Activated T-helper 2 cell treated with anti-CD3 and anti-CD28 coated beads, Interferon-gamma antibody, Interleukin-2, Interleukin-4, amounts not matched to agents 10 μg/mL and 5 μg/mL and 100 μg/mL, durations not matched to agents 14 hours and 24 hours and 36 hours (primary cell): ENCODE data around the gene LRP1. TPM values are rescaled to one million over a fixed set of nuclear protein-coding genes. Genes with fewer than 3 reads are reported as not detected.
A peak's percentile ranks its signal among the peaks of the same experiment; 100 is the strongest.

ENCODE experiments used
- DNase-seq: peaks from one replicate; pipeline ENCODE4 v3.0.0; 2021; ENCODE audit warnings: low spot score
- H3K27ac Mint-ChIP-seq: one replicate; pipeline ENCODE4 v1.8.0; 2021; ENCODE audit warnings: mixed read lengths
- H3K27me3 Mint-ChIP-seq: one replicate; pipeline ENCODE4 v1.8.0; 2021; ENCODE audit warnings: low read depth, mixed read lengths
- H3K36me3 Mint-ChIP-seq: one replicate; pipeline ENCODE4 v1.8.0; 2021; ENCODE audit warnings: low read depth, mixed read lengths
- H3K4me1 Mint-ChIP-seq: one replicate; pipeline ENCODE4 v1.8.0; 2021; ENCODE audit warnings: low read depth, mixed read lengths
- H3K4me3 Mint-ChIP-seq: one replicate; pipeline ENCODE4 v1.8.0; 2021; ENCODE audit warnings: low read depth, mild to moderate bottlenecking, moderate library complexity, mixed read lengths
- H3K9me3 Mint-ChIP-seq: one replicate; pipeline ENCODE4 v1.8.0; 2021; ENCODE audit warnings: mixed read lengths
- intact Hi-C: fragments of 100-400 bp; cut with micrococcal nuclease; formaldehyde crosslinking; loops from one replicate; pipeline ENCODE4 v1.15.1; 2023
- total RNA-seq: library from RNA; stranded (reverse); gene quantifications from 2 replicates; pipeline ENCODE4 v1.2.3, GENCODE V29; 2022

The LRP1 gene
- total RNA-seq, 1 donor from 2014 or later = 2.1 TPM

DNA sequence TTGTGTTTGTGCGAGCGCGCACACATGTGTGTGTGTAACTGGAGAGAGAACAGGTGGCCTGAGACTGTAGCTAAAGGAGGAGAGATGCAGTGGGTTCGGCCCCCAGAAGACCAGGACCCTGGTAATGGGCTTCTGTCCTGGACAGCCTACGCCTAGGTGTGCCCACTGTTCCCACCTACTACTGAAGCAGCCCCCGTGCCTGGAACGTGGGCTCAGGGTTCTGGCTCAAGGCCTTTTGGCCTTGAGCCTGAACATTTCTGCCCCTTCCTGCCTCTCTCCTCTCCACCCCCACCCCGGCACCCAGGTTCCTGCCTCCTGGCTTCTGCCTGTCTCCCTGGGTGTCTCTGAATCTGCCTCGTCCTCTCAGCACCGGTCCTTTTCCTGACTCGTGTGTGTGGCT, 86.8 kb downstream of the LRP1 start:
- Mint-ChIP-seq H3K27me3 (peaks cover 56% of the 10 kb centered on the region), H3K27ac (no peak overlapping the region), H3K36me3 (no peaks in the 10 kb centered on the region), H3K4me1 (peaks cover 30% of the 10 kb centered on the region), H3K4me3 (no peak overlapping the region), H3K9me3 (no peaks in the 10 kb centered on the region)
- intact Hi-C loops = no loop called here
- DNase-seq = no peak

DNA sequence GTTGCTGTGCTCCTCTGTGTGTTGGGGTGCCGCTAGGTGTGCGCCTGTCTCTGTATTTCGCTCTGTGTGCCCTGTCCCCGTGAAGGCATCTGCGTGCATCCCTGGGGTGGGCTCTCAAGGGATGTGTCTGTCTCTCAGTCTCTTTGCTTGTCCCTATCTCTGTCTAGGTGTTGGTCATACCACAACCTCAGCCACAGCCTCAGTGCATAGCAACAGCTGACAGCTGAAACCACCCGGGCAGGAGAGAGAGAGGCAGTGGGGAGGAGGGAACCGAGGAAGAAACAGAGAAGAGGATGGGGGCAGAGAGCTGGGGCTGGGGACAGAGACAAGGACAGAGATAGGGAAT, 87.4 kb downstream of the LRP1 start:
- Mint-ChIP-seq H3K4me3 (peak overlapping the region; percentile 73), H3K36me3 (no peaks in the 10 kb centered on the region), H3K9me3 (no peaks in the 10 kb centered on the region), H3K27ac (no peak overlapping the region), H3K27me3 (peaks cover 58% of the 10 kb centered on the region), H3K4me1 (peaks cover 32% of the 10 kb centered on the region)
- intact Hi-C loops = no loop called here
- DNase-seq = peak; percentile 49

DNA sequence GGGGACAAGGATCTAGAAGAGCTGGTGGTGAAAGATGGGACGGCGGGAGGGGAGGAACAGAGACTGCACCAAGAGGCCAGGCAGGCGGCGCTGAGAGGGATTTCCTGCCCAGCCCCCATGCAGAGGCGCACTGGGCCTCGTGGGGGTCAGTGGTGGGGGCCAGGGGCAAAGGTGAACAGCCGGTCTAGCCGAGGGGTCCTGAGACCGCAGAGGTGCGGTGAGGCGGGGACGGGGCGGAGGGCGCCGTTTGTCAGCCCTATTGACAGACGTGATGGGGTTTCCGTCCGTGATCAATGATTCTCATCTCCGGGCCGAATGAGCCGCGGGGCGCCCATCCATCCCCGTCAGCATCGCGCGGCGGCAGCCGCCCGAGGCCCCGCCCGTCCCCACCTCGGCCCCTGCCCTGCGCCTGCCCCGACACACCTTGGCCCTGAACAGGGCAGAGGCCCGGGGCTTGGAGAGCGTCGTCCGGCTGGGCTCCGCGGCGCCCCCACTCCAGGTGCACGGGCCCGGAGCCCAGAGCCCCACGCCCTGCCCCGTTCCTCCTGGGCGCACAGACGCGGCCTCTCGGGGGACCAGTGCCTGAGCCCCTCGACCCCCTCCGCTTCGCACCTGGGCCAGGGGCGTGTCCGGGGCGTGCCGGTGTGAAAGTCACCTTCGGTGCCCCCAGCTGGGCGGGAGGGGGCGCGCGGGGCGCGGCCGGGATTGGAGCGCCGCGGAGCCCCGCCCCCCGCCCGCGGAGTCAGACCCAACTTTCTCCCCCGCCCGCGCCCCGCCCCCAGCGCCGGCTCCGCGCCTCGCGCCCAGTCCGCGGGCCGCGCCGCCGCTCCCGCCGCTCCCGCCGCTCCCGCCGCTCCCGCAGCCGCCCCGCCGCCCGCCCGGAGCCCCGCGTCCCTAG, 88.0 kb downstream of the LRP1 start, which contains the start of gene NXPH4:
Gene NXPH4, plus strand, starts transcription at position 781 of the 898 bp plus-strand sequence. CDS start 176 bp downstream, outside the sequence.
- peaks cover 35% of the 10 kb centered on the region for H3K4me1 Mint-ChIP-seq
- H3K27me3 Mint-ChIP-seq = peaks cover 65% of the 10 kb centered on the region
- H3K4me3 Mint-ChIP-seq = peak within 1 kb of the TSS; percentile 78
- H3K9me3 Mint-ChIP-seq = no peaks in the 10 kb centered on the region
- intact Hi-C loops = no loop called here
- H3K27ac Mint-ChIP-seq = peak within 1 kb of the TSS; percentile 15
- no peaks in the 10 kb centered on the region for H3K36me3 Mint-ChIP-seq
- peak; percentile 42 for DNase-seq

DNA sequence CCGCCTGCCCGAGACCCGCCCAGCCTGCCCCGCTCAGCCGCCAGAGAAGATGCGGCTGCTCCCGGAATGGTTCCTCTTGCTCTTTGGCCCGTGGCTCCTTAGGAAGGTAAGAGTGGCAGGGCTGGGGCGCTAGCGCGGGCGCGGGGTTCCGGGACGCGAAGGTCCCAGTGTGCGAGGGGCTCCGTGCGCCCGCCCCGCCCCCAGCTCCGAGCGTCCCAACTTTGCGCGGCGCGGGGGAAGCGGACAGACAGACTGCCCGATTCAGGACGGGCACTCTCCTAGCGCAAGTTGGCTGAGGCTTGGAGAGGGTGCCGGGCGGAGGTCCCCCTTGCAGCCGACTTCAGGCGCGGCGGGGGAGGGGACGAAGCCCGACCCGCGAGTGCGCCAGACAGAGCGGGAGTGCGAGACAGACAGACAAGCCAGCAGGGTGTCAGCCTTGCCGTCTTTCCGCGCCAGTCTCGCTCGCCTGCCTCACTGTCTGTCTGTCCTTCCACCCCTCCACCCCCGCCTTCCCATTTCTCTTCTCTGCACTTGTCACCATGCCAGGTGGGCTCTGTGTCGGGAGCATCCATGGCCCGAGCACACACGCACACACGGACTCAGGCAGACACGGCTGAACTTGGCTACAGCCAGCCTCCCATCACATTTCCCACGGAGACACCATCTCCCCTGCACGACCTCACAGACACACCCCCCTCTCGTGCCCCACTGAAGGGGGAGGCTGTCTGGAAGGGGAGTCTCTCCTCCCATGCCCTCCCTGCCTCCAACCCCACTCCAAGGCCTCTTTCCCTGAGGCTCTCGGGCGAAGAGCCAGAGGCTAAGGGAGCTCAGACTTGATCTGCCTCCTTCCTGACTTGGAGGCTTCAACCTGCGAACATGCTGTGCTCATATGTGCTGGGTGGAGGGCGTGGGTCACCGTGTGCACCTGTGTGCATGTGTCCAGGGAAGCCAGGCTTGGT, 88.9 kb downstream of the LRP1 start:
- no peaks in the 10 kb centered on the region for H3K9me3 Mint-ChIP-seq
- no peak for DNase-seq
- H3K27me3 Mint-ChIP-seq = peaks cover 73% of the 10 kb centered on the region
- peak overlapping the region; percentile 78 for H3K4me3 Mint-ChIP-seq
- peak overlapping the region; percentile 15 for H3K27ac Mint-ChIP-seq
- intact Hi-C loops = loop anchor here (1.0 kb wide), 1 partner anchor 8 kb away; no protein-coding TSS in a partner anchor
- H3K4me1 Mint-ChIP-seq = peaks cover 41% of the 10 kb centered on the region
- no peaks in the 10 kb centered on the region for H3K36me3 Mint-ChIP-seq

DNA sequence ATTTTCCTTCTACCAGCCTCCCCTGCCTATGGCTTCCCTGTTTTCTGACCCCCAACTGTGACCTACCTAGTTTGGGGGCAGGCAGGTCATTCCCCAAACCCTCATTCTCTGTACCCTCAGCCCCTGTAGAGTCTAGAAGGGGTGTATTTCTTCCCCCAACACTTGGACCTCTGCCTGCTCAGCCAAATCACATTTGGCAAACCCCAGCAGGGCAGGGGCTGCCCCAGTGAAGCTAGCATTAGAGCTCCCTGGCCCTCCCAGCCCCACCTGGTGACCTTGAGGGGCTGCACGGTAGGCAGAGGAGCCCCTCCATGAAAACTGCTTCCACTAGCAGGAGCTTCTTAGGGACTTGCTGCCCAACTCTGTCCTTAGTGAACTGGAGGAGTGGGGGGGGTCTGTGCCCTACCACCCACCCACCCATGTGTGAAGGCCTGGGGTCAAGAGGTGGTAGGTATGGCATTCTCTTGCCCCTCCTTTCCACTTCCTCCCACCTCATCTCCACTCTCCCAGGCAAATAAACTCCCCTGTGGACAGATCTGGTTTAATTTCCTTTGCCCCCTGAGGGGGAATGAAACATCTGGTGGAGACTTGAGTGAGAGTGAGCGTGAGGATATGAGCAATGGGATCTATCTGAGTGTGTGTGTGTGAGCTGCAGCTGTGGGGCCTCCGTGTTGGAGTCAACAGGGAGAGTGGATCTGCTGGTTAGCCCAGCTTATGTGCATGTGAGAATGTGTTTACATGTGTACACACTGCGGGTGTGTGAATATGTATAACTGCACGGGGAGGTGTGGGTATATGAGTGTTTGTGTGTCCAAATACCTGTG, 90.0 kb downstream of the LRP1 start:
- intact Hi-C loops = no loop called here
- Mint-ChIP-seq H3K27ac (no peak overlapping the region), H3K9me3 (no peaks in the 10 kb centered on the region), H3K4me1 (peaks cover 48% of the 10 kb centered on the region), H3K36me3 (no peaks in the 10 kb centered on the region), H3K4me3 (peak overlapping the region; percentile 6), H3K27me3 (peaks cover 83% of the 10 kb centered on the region)
- DNase-seq = no peak

DNA sequence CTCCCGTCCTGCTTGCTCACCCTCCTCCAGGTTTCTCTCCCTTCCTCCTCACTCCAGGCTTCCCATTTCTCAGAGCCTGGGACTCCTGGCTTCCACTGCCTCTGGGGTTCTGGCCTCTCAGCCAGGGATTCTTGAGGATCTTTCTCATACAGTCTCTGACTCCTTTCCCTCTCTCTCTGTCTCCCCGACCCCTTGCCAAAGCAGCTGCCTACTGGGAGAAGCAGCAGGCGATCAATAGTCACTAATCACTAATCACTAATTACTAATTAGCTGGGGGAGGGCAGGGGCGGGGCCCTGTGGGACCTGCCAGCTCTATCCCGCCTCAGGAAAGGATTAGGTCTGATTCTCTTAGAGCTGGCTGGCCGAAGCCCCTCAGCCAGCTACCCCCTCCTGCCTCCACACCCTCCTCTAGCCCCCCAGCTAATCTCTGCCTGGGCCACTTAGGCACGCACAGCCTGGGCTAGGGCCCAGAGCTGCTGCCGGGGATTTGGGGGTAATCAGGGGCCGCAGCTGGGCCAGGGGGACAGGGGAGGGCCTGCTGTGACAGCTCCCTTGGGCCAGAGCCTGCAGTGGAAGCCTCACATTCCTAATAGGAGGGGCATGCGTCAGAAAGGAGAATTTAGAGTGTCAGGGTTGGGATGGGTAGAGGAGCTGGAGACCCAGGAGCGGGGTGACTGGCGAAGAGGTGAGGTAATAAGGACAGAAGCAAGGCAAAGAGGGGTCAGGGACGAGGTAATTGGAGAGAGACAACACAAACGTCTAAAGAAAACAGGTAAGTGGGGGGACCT, 91.1 kb downstream of the LRP1 start:
- intact Hi-C loops = no loop called here
- Mint-ChIP-seq H3K9me3 (no peaks in the 10 kb centered on the region), H3K27me3 (peaks cover 82% of the 10 kb centered on the region), H3K27ac (no peak overlapping the region), H3K36me3 (no peaks in the 10 kb centered on the region), H3K4me3 (no peak overlapping the region), H3K4me1 (peaks cover 41% of the 10 kb centered on the region)
- DNase-seq = no peak

DNA sequence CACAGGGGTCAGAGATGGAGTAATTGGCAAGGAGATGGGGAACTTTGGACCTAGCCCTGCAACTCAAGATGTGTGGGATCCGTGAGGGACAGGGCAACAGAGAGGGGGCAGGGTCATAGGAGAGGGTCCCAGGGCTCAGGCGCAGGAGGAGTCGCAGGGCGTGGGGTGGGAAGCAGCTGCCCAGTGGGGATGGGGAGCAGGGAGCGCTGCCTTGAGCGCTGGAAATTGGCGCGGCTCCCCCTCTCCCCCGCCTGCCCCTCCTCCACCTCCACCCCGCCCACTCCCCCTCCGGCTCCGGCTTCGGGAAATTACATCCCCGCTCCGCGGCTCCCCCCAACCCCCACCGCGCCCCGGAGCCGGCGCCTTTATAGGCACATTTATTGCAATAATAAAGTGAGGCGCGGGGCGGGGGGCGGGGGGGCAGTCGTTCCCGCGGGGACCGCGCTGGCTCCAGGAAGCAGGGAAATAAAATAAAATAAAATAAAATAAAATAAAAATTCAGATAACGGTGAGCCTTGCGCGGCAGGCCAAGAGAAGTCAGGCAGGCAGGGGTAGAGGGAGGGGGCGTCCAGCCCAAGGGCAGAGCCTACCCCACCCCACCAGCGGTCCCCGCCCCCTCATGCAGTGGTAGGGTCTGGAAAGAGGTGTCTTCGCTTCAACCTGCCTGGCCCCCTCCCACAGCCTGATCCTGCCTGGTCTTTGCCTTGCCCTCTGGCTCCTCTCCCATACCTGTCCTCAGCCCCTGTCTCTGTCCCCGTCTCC, 91.9 kb downstream of the LRP1 start:
- Mint-ChIP-seq H3K4me3 (no peak overlapping the region), H3K27ac (no peak overlapping the region), H3K27me3 (peaks cover 77% of the 10 kb centered on the region), H3K9me3 (no peaks in the 10 kb centered on the region), H3K4me1 (peaks cover 36% of the 10 kb centered on the region), H3K36me3 (no peaks in the 10 kb centered on the region)
- no peak for DNase-seq
- intact Hi-C loops = no loop called here

DNA sequence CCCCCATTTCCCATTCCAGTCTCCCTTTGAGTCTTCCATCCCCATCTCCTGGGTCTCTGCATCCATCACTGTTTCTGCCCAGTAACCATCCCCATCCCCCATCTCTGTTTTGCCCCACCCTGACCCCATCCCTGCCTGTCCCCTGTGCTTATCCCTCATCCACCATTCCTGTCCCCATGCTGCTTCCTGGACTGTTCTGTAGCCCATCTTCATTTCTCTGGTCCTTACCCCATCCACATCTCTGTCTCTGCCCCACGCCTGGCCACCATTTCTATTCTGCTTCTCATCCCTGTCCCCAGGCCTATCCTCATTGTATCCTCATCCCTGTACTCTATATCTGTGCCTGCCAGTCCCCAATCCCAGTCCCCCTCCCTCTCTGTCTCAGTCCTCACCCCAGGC, 92.5 kb downstream of the LRP1 start:
- Mint-ChIP-seq H3K27ac (no peak overlapping the region), H3K4me1 (peaks cover 35% of the 10 kb centered on the region), H3K27me3 (peaks cover 75% of the 10 kb centered on the region), H3K9me3 (no peaks in the 10 kb centered on the region), H3K36me3 (no peaks in the 10 kb centered on the region), H3K4me3 (no peak overlapping the region)
- intact Hi-C loops = no loop called here
- DNase-seq = no peak

DNA sequence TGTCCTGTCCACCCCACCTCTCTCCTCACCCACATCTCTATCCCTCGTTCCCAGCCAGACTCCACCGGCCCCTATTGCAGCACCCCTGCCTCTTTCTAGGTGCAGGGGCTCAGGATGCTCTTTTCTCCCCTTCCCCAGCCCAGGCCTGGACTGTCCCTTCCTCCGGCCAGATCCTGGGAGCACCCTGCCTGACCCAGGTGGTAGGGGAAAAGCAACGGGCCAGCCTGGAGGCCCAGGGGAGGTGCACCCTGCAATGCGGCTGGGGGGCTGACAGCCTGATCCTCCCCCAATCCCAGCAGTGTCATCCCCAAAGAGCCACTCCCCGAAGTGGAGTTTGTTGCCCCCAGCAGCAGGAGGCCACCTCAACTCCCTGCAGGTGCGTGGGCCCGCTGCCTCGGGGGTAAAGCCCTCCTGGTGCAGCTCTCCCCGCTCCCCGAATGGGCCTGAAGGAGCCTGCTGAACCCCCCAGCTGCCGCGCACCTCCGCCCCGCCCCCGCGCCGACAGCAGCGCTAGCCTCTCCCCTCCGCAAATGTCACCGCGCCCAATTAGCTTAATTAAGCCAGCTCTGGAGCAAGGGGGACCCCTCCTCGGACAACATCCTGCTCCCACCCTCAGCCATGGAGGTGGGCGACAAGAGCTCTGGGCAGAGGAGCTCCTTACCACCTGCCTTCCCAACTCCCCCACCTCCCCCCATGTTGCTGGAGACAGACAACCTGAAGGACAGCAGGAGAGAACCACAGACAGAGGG, 93.1 kb downstream of the LRP1 start:
- Mint-ChIP-seq H3K4me1 (peaks cover 36% of the 10 kb centered on the region), H3K27ac (no peak overlapping the region), H3K4me3 (no peak overlapping the region), H3K27me3 (peaks cover 74% of the 10 kb centered on the region), H3K36me3 (no peaks in the 10 kb centered on the region), H3K9me3 (no peaks in the 10 kb centered on the region)
- DNase-seq = no peak
- intact Hi-C loops = no loop called here

DNA sequence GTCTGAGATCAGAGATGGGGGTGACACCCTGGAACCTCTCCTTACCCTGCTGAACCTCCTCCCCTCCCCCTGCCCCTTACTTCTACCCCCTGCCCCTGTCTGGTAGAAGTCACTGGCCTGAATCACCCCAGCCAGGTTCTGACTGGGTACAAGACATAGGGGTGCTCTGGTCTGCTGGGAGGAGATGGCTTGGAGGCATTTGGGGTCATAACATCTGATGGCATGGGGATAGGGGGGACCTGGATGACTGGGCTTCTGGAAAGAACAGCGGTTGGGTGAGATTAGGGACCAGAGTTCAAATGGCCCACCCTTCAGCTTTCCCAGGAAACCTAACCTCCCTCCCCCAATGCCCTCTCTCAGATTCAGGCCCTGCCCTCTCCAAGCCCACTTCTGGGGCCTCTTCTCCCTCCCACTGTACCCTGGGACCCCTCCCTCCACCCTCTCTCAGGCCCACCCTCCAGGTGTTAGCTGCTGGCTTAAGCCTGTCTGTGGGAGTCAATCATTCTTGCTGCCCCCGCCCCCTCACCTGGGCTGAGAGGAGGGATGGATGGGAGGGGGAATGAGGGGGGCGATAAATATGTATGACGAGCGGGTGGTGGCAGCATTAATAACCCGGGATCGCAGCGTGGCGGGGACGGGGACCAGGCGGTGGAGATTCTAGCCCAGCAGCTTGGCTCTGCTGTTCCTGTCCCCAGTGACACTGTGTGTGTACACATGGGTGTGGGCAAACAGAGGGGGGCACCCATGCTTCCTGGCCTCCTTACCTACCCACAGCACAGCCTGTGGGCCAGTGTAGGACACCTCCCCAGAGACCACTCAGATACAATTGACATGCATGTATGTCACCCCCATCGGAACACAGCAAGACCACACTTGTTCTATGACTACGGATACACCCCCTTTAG, 94.3 kb downstream of the LRP1 start:
- Mint-ChIP-seq H3K36me3 (no peaks in the 10 kb centered on the region), H3K27me3 (peaks cover 73% of the 10 kb centered on the region), H3K27ac (no peak overlapping the region), H3K4me1 (peaks cover 41% of the 10 kb centered on the region), H3K9me3 (no peaks in the 10 kb centered on the region), H3K4me3 (no peak overlapping the region)
- DNase-seq = no peak
- intact Hi-C loops = no loop called here
